IMR-90 (cell line): Measurements from ENCODE around the gene OR2V2. TPM values are rescaled to one million over a fixed set of nuclear protein-coding genes. Genes with fewer than 3 reads are reported as not detected.

Experiments used
- ATAC-seq: fragments of 200-7000 bp; cut with Tn5 transposase; 2 replicates; pipeline ENCODE4 v1.9.1; 2020; ENCODE audit warnings: low read depth, mild to moderate bottlenecking, moderate library complexity
- BruUV-seq: library from RNA; stranded (reverse); fragments of 400-500 nt; replicated peaks from 2 replicates; lab custom pipeline; 2021; lab: Mats Ljungman, UMichigan
- CTCF ChIA-PET: fragments of 300-600 bp; formaldehyde crosslinking; extraction: SDS; loops from one replicate; lab custom pipeline; 2021; ENCODE audit warnings: antibody characterized with exemption; lab: Yijun Ruan, JAX
- POLR2A ChIA-PET: fragments of 300-600 bp; sonication (Branson Sonifier 250); formaldehyde crosslinking; loops from one replicate; lab custom pipeline; 2022; ENCODE audit warnings: antibody characterized with exemption; ENCODE audit not compliant: unreplicated experiment; lab: Charles Lee
- DNase-seq: peaks from one replicate; pipeline ENCODE4 v3.0.0; 2013
- H2AFZ ChIP-seq: replicated peaks from 2 replicates; pipeline ENCODE3; 2013; ENCODE audit warnings: low read length, mild to moderate bottlenecking; ENCODE audit not compliant: poor library complexity
- H2AK5ac ChIP-seq: 2 replicates; pipeline ENCODE4 v1.6.1; 2013; ENCODE audit warnings: low read depth, low read length, inconsistent platforms
- H2AK9ac ChIP-seq: replicated peaks from 2 replicates; pipeline ENCODE3; 2013; ENCODE audit warnings: mild to moderate bottlenecking, low read depth, low read length, moderate library complexity; ENCODE audit not compliant: poor library complexity
- H2BK120ac ChIP-seq: 2 replicates; pipeline ENCODE4 v1.6.1; 2013; ENCODE audit warnings: low read depth, low read length, inconsistent platforms
- H2BK15ac ChIP-seq: 3 replicates; pipeline ENCODE4 v1.6.1; 2013; ENCODE audit warnings: low read depth, low read length, inconsistent platforms
- H2BK20ac ChIP-seq: 2 replicates; pipeline ENCODE4 v1.6.1; 2013; ENCODE audit warnings: low read depth, mild to moderate bottlenecking, inconsistent platforms, low read length, moderate library complexity
- H2BK5ac ChIP-seq: 2 replicates; pipeline ENCODE4 v1.6.1; 2013; ENCODE audit warnings: mild to moderate bottlenecking, low read depth, low read length, inconsistent platforms; ENCODE audit not compliant: poor library complexity, severe bottlenecking
- H3K14ac ChIP-seq: replicated peaks from 2 replicates; pipeline ENCODE4 v1.6.1; 2013; ENCODE audit warnings: low read depth, low read length, inconsistent platforms
- H3K18ac ChIP-seq: 2 replicates; pipeline ENCODE4 v1.6.1; 2013; ENCODE audit warnings: low read depth, low read length, control low read depth
- H3K23ac ChIP-seq: 2 replicates; pipeline ENCODE4 v1.6.1; 2013; ENCODE audit warnings: low read depth, low read length, inconsistent platforms
- H3K27ac ChIP-seq: 2 replicates; pipeline ENCODE4 v1.5.1; 2013; ENCODE audit warnings: mild to moderate bottlenecking, control low read depth, low read length; ENCODE audit not compliant: insufficient read depth
- H3K27me3 ChIP-seq: 2 replicates; pipeline ENCODE4 v1.6.1; 2013; ENCODE audit warnings: low read length; ENCODE audit not compliant: control insufficient read depth, insufficient read depth
- H3K36me3 ChIP-seq: 2 replicates; pipeline ENCODE4 v1.6.1; 2013; ENCODE audit warnings: low read length, mixed read lengths; ENCODE audit not compliant: control insufficient read depth, insufficient read depth
- H3K4ac ChIP-seq: 2 replicates; pipeline ENCODE4 v1.6.1; 2013; ENCODE audit warnings: low read depth, low read length, inconsistent platforms
- H3K4me1 ChIP-seq: 2 replicates; pipeline ENCODE4 v1.6.1; 2013; ENCODE audit warnings: low read length, mixed read lengths; ENCODE audit not compliant: control insufficient read depth, insufficient read depth
- H3K4me2 ChIP-seq: 2 replicates; pipeline ENCODE4 v1.6.1; 2013; ENCODE audit warnings: low read depth, mild to moderate bottlenecking, control low read depth, low read length, moderate library complexity
- H3K4me3 ChIP-seq: 2 replicates; pipeline ENCODE4 v1.5.1; 2013; ENCODE audit warnings: low read depth, mild to moderate bottlenecking, control low read depth, low read length, moderate library complexity; ENCODE audit not compliant: insufficient read depth
- H3K56ac ChIP-seq: 2 replicates; pipeline ENCODE4 v1.6.1; 2013; ENCODE audit warnings: low read length, inconsistent platforms; ENCODE audit not compliant: insufficient read depth; ENCODE audit errors: extremely low read depth
- H3K79me1 ChIP-seq, 2 experiments: 2 replicates each; pipeline ENCODE4 v1.6.1; 2013; ENCODE audit warnings: low read length in 2 of 2, inconsistent platforms in 1 of 2, low read depth in 1 of 2
- H3K9ac ChIP-seq: 2 replicates; pipeline ENCODE4 v1.6.1; 2013; ENCODE audit warnings: low read depth, low read length, control low read depth
- H3K9me1 ChIP-seq: 2 replicates; pipeline ENCODE4 v1.6.1; 2013; ENCODE audit warnings: low read length, inconsistent platforms; ENCODE audit not compliant: insufficient read depth
- H3K9me3 ChIP-seq: 2 replicates; pipeline ENCODE4 v1.6.1; 2013; ENCODE audit warnings: low read length; ENCODE audit not compliant: control insufficient read depth, insufficient read depth
- H4K20me1 ChIP-seq: 2 replicates; pipeline ENCODE4 v1.6.1; 2013; ENCODE audit warnings: low read length, inconsistent platforms; ENCODE audit not compliant: insufficient read depth
- H4K5ac ChIP-seq: 2 replicates; pipeline ENCODE4 v1.6.1; 2013; ENCODE audit warnings: mild to moderate bottlenecking, low read depth, low read length, control low read depth
- H4K8ac ChIP-seq, 2 experiments: 2 replicates each; pipeline ENCODE4 v1.6.1; 2013; ENCODE audit warnings: low read depth in 2 of 2, low read length in 2 of 2, control low read depth in 1 of 2, inconsistent platforms in 1 of 2
- H4K91ac ChIP-seq: 2 replicates; pipeline ENCODE4 v1.6.1; 2013; ENCODE audit warnings: low read depth, low read length, inconsistent platforms; ENCODE audit not compliant: insufficient read depth
- BHLHE40 ChIP-seq: fragments of 150-350 bp; IDR thresholded peaks from 2 replicates; pipeline ENCODE4 v1.6.1; 2016; ENCODE audit warnings: mild to moderate bottlenecking, low read depth, low read length
- CEBPB ChIP-seq: IDR thresholded peaks from 2 replicates; pipeline ENCODE4 v1.6.1; 2012; ENCODE audit warnings: low read depth, low read length, improper control_type of control experiment
- CHD1 ChIP-seq: IDR thresholded peaks from 2 replicates; pipeline ENCODE4 v1.6.1; 2012; ENCODE audit warnings: low read depth, low read length, improper control_type of control experiment
- CTCF ChIP-seq: conservative IDR thresholded peaks from 2 replicates; pipeline ENCODE4 v1.5.1; 2012; ENCODE audit warnings: mild to moderate bottlenecking, low read depth, low read length, improper control_type of control experiment
- ELK1 ChIP-seq: fragments of 150-350 bp; IDR thresholded peaks from 2 replicates; pipeline ENCODE4 v1.6.1; 2016; ENCODE audit warnings: low read depth, mild to moderate bottlenecking, low read length, moderate library complexity, borderline replicate concordance
- FOS ChIP-seq: fragments of 150-350 bp; IDR thresholded peaks from 2 replicates; pipeline ENCODE4 v1.6.1; 2016; ENCODE audit warnings: low read depth, low read length
- MAFK ChIP-seq: IDR thresholded peaks from 2 replicates; pipeline ENCODE4 v1.6.1; 2012; ENCODE audit warnings: low read depth, low read length, improper control_type of control experiment
- MAZ ChIP-seq: IDR thresholded peaks from 2 replicates; pipeline ENCODE4 v1.6.1; 2012; ENCODE audit warnings: low read depth, mild to moderate bottlenecking, low read length, improper control_type of control experiment, moderate library complexity, borderline replicate concordance
- MXI1 ChIP-seq: IDR thresholded peaks from 2 replicates; pipeline ENCODE4 v1.6.1; 2012; ENCODE audit warnings: low read depth, mild to moderate bottlenecking, low read length, moderate library complexity, borderline replicate concordance
- NFE2L2 ChIP-seq: fragments of 150-350 bp; IDR thresholded peaks from 2 replicates; pipeline ENCODE4 v1.6.1; 2016; ENCODE audit warnings: low read depth, mild to moderate bottlenecking, low read length
- POLR2A ChIP-seq: IDR thresholded peaks from 2 replicates; pipeline ENCODE4 v1.6.1; 2012; ENCODE audit warnings: mild to moderate bottlenecking, low read depth, low read length
- RAD21 ChIP-seq: IDR thresholded peaks from 2 replicates; pipeline ENCODE4 v1.6.1; 2012; ENCODE audit warnings: low read length, improper control_type of control experiment
- RCOR1 ChIP-seq: IDR thresholded peaks from 2 replicates; pipeline ENCODE4 v1.6.1; 2012; ENCODE audit warnings: mild to moderate bottlenecking, low read length, improper control_type of control experiment; ENCODE audit not compliant: insufficient replicate concordance
- RFX5 ChIP-seq: IDR thresholded peaks from 2 replicates; pipeline ENCODE4 v1.8.0; 2012; ENCODE audit warnings: low read depth, mild to moderate bottlenecking, low read length, moderate library complexity
- SMC3 ChIP-seq: fragments of 150-350 bp; IDR thresholded peaks from 2 replicates; pipeline ENCODE4 v1.6.1; 2016; ENCODE audit warnings: low read depth, mild to moderate bottlenecking, antibody characterized with exemption, low read length, moderate library complexity
- USF2 ChIP-seq: fragments of 150-350 bp; IDR thresholded peaks from 2 replicates; pipeline ENCODE4 v1.6.1; 2017; ENCODE audit warnings: mild to moderate bottlenecking, antibody characterized with exemption, low read length, low read depth
- WGBS, 2 experiments: methylation state at CpG; one replicate each; pipeline versions ENCODE4 v1.1.5 to v1.1.7; 2013; ENCODE audit warnings: missing lambda C conversion rate in 2 of 2; ENCODE audit not compliant: insufficient read length in 1 of 2; ENCODE audit errors: extremely low coverage in 2 of 2; 5-methylcytosine and 5-hydroxymethylcytosine counted together
- dilution Hi-C: fragments of 300-500 bp; cut with HindIII; formaldehyde crosslinking; loops from one replicate; pipeline ENCODE4 v1.14.3; 2018; ENCODE audit warnings: low sequenced_read_pairs; ENCODE audit not compliant: unreplicated experiment
- in situ Hi-C: fragments of 300-500 bp; cut with MboI; formaldehyde crosslinking; loops from 3 replicates; pipeline ENCODE4 v1.14.3; 2019; ENCODE audit warnings: low sequenced_read_pairs, inconsistent platforms, mixed read lengths
- intact Hi-C: fragments of 100-400 bp; cut with micrococcal nuclease; formaldehyde crosslinking; loops from 2 replicates; pipeline ENCODE4 v1.10.0; 2022
- polyA plus RNA-seq, 3 experiments: library from polyadenylated mRNA; depleted of rRNA; stranded (reverse); fragments of >200 nt; gene quantifications; 2 replicates each; pipeline ENCODE4 v1.2.3, GENCODE V29; 2012; ENCODE audit warnings: low replicate concordance in 1 of 3
- total RNA-seq: library from RNA; depleted of rRNA; stranded (reverse); fragments of >200 nt; gene quantifications from 2 replicates; pipeline ENCODE4 v1.2.3, GENCODE V29; 2012

The OR2V2 gene
- total and polyA plus RNA-seq, 2 of the 4 experiments (the other 2 are of a cell fraction), result not detected

- Histone ChIP-seq H2BK120ac (no peak overlapping the region), H4K8ac (no peak overlapping the region), H3K4ac (no peak overlapping the region), H3K27ac (no peak overlapping the region), H4K20me1 (no peaks in the 10 kb centered on the region), H3K27me3 (peaks cover 4% of the 10 kb centered on the region; the same call in 1 of the 2 replicates), H3K18ac (no peak overlapping the region), H2AK9ac (no peak overlapping the region), H2AFZ (peak overlapping the region; percentile 40), H4K91ac (no peak overlapping the region), H3K79me1 (no peaks in the 10 kb centered on the region), H3K9ac (no peak overlapping the region), H3K4me1 (no peaks in the 10 kb centered on the region), H2BK15ac (no peak overlapping the region), H3K23ac (no peak overlapping the region), H3K56ac (no peak overlapping the region), H2BK20ac (no peak overlapping the region), H3K9me3 (peaks cover 3% of the 10 kb centered on the region; the same call in 1 of the 2 replicates), H3K4me3 (no peak overlapping the region), H4K5ac (no peak overlapping the region), H3K9me1 (no peaks in the 10 kb centered on the region), H2AK5ac (no peak overlapping the region), H3K36me3 (no peaks in the 10 kb centered on the region), H3K4me2 (no peak overlapping the region), H3K14ac (no peak overlapping the region), H2BK5ac (no peak overlapping the region)
- WGBS, 2 experiments, result 40% methylated on average over 8 of the region's 15 CpGs; no CpG with 5 or more reads in 1 of the 2 experiments
- in situ Hi-C loops, result no loop called here
- ATAC-seq (no peak), DNase-seq (no peak)
- POLR2A ChIA-PET, result interaction anchor here (0.6 kb wide), 1 partner anchor 37 kb away, joined by 4 read pairs; no protein-coding TSS in a partner anchor
- TF ChIP-seq MAFK (no peak), FOS (no peak), ELK1 (no peak), POLR2A (no peak), CTCF (no peak), NFE2L2 (no peak), CEBPB (no peak), CHD1 (no peak), RCOR1 (no peak), MAZ (no peak), SMC3 (no peak), USF2 (no peak), MXI1 (no peak), RAD21 (no peak), BHLHE40 (no peak), RFX5 (no peak)
- dilution Hi-C loops, result no loop called here
- intact Hi-C loops, result no loop called here
- BruUV-seq, result no TSS peak
- CTCF ChIA-PET, result no interaction called here
These were observed 19.3 kb upstream of the OR2V2 start for GRCh38 chr5:181127907-181128626.
